ENCODE results near the gene NAP1L4. TPM values are rescaled to one million over a fixed set of nuclear protein-coding genes. Genes with fewer than 3 reads are reported as not detected.
A peak's percentile ranks its signal among the peaks of the same experiment; 100 is the strongest.

The NAP1L4 gene
- total RNA-seq, 1 experiment from 2014 or later = 144 TPM

DNA sequence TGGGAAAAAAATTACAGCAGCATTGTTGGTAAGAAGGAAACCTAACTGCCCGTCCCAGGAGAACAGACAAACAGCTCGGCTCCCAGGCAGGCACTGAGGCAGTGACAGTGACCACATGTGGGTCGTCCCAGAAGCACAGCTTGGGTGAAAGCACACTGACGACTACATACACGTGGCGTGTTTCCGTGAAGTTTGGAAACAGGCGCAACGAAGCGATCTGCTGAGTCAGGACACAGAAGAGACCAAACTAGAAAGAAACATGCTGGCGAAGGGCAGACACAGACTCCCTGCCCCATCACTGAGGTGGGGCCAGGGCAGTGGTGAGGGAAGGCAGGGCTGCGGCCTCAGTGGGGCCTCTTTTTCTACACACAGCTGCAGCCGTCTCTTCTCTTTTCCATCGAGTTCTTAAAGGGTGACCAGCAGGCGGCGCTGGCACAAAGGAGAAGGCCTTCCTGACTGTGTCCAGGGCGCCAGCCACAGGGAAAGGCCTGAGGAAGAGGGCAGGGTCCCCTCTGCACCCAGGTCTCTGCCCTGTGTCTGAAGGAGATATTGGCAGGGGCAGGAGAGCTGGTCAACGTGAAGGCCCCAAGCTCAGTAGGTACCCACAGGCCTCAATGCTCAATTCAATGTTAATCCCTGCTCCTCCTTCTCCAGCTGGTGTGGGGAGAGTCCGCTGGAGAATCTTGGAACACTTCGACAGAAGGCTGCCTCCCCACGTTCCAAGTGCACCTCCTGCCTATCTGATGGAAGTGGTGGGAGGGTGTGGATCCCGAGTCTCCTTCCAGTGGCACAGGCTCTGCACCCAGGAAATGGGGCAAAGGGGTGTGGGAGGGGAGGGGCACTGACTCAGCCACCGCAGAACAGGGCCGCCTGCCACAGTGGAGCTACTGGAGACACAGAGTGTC is 45.2 kb upstream of the NAP1L4 start:
- no peak overlapping the region for H3K27ac ChIP-seq (ENCODE audit: low read depth, low read length)
- peak; percentile 97 for ATAC-seq
- H3K4me3 ChIP-seq (replicated peaks in 1 of 2; ENCODE audit: low read depth in 1 of 2, low read length in 2 of 2) = no peak overlapping the region
- no peaks in the 10 kb centered on the region for H3K27me3 ChIP-seq (ENCODE audit: insufficient read depth, low read length)
- no peak overlapping the region for H3K9ac ChIP-seq (ENCODE audit: low read length)
- no peaks in the 10 kb centered on the region; a peak in 1 of 4 replicates for H3K4me1 ChIP-seq (ENCODE audit: control insufficient read depth in 1 of 2, insufficient read depth in 2 of 2, low read length in 2 of 2)
- ChIA-PET POLR2A (no interaction called here), RAD21 (ENCODE audit: low non-redundant PET in 1 of 2, low total read pairs in 2 of 2, uncharacterized antibody in 2 of 2, unreplicated experiment in 2 of 2) (interaction anchor here (1.7 to 2.0 kb wide), 2 partner anchors 54 kb away, joined by 4 to 14 read pairs; no protein-coding TSS in a partner anchor), CTCF (interaction anchor here (0.9 to 1.7 kb wide), 5 partner anchors 12 to 54 kb away, joined by 3 to 9 read pairs (median 3); no protein-coding TSS in a partner anchor)
- no peak overlapping the region for H3K4me2 ChIP-seq (ENCODE audit: low read length)
- intact Hi-C loops (cut with micrococcal nuclease) = loop anchor here (1.0 to 2.0 kb wide), 2 partner anchors 55 to 180 kb away; no protein-coding TSS in a partner anchor
- peaks cover 5% of the 10 kb centered on the region; the same call in 1 of the 2 replicates for H3K79me2 ChIP-seq (ENCODE audit: insufficient read depth, low read length)
- peak; percentile 31 for DNase-seq (ENCODE audit: low read depth, low spot score)
- H3K36me3 ChIP-seq (ENCODE audit: control insufficient read depth in 1 of 2, insufficient read depth in 2 of 2, low read length in 2 of 2) = peaks cover 50 to 53% of the 10 kb centered on the region in 2 experiments; a peak in 3 of 4 replicates
- H4K20me1 ChIP-seq (ENCODE audit: insufficient read depth) = no peaks in the 10 kb centered on the region; the same call in 1 of the 2 replicates
- no TSS peak for BruUV-seq (replicated peaks)
- H2AFZ ChIP-seq (ENCODE audit: low read depth, low read length, poor library complexity, severe bottlenecking) = no peak overlapping the region
- no peaks in the 10 kb centered on the region for H3K9me3 ChIP-seq (ENCODE audit: control insufficient read depth in 1 of 2, insufficient read depth in 1 of 2, low read depth in 1 of 2, low read length in 2 of 2)
- TF ChIP-seq CEBPB (IDR thresholded peaks at IDR 0.05; ENCODE audit: low read depth) (no peak), RAD21 (IDR thresholded peaks at IDR 0.05; ENCODE audit: low read depth) (peak; percentile 81), POLR2AphosphoS5 (IDR thresholded peaks at IDR 0.05; ENCODE audit: low read depth, low read length) (0 out of 2 replicates have a peak, but pooled peaks have one; percentile 23), EGR1 (IDR thresholded peaks at IDR 0.05; ENCODE audit: low read depth) (no peak)
- TF ChIP-seq, protein P1, sequence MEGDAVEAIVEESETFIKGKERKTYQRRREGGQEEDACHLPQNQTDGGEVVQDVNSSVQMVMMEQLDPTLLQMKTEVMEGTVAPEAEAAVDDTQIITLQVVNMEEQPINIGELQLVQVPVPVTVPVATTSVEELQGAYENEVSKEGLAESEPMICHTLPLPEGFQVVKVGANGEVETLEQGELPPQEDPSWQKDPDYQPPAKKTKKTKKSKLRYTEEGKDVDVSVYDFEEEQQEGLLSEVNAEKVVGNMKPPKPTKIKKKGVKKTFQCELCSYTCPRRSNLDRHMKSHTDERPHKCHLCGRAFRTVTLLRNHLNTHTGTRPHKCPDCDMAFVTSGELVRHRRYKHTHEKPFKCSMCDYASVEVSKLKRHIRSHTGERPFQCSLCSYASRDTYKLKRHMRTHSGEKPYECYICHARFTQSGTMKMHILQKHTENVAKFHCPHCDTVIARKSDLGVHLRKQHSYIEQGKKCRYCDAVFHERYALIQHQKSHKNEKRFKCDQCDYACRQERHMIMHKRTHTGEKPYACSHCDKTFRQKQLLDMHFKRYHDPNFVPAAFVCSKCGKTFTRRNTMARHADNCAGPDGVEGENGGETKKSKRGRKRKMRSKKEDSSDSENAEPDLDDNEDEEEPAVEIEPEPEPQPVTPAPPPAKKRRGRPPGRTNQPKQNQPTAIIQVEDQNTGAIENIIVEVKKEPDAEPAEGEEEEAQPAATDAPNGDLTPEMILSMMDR (IDR thresholded peaks at IDR 0.05 in 2 of 3, conservative IDR thresholded peaks at IDR 0.05 in 1 of 3; ENCODE audit: borderline replicate concordance in 1 of 3, insufficient read depth in 1 of 3, low read depth in 2 of 3, low read length in 2 of 3) = peak; percentile 67 to 91 (median 80)
- TF ChIP-seq, protein P2, sequence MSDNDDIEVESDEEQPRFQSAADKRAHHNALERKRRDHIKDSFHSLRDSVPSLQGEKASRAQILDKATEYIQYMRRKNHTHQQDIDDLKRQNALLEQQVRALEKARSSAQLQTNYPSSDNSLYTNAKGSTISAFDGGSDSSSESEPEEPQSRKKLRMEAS (IDR thresholded peaks at IDR 0.05) = no peak
- no peaks in the 10 kb centered on the region for H3K9me2 ChIP-seq (ENCODE audit: insufficient read depth)

Measured in HCT116 (cell line).